ENCODE results near the gene PITPNM3.

DNA sequence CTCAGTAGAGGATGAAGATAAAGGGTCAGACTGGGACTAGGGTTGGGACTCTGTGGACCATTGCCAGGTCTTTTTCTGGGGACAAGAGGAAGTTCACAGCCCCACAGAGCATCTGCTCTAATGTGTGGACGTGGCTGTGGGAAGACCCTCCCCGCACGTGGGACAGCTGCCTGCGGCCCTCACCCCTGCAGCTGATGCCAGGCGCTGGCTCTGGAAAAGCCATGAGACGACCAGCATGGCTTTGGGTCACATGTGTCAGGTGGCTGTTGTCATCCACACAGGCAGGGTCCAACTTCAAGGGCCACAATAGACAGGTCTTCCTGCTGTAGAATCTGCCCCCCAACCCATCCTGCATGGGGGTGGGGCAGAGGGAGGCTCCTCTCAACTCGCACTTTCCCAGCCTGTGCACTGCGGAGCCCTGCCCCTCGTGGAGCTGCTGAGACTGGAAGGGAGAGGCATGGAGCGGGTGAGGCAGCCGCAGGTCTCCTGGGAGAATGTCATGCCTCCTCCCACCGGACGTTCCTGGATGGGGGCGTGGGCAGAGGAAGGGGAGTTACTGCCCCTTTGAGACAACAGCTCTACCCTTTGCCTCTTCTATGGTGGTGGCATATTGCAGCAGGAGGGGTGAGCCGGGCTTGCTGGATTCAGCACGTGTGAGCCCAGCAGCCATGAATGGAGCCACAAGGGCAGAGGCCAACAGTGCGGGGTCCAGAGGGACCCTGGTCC is 58.7 kb downstream of the PITPNM3 start:
- TF ChIP-seq CTCF (IDR thresholded peaks at IDR 0.05) (no peak), TCF7L2 (IDR thresholded peaks at IDR 0.05; ENCODE audit: low read depth, low read length) (no peak), POLR2AphosphoS5 (IDR thresholded peaks at IDR 0.05; ENCODE audit: low read depth, low read length) (no peak)
